Body of pancreas (tissue), 4 donors: ENCODE measurements around the gene DYTN.

Experiments
- CTCF ChIP-seq, 7 experiments: fragments of 450-650 bp in 4 of 7; fragments of 200-600 bp in 3 of 7; sonication (generic) in 3 of 7; IDR thresholded peaks; one replicate each; pipeline ENCODE4 v1.5.1; 2016 to 2019; ENCODE audit warnings: antibody characterized with exemption in 7 of 7
- POLR2A ChIP-seq, 3 donors: fragments of 450-650 bp; IDR thresholded peaks; one replicate each; pipeline ENCODE4 v1.6.1; 2016; ENCODE audit warnings: antibody characterized with exemption in 3 of 3, mild to moderate bottlenecking in 2 of 3

DNA sequence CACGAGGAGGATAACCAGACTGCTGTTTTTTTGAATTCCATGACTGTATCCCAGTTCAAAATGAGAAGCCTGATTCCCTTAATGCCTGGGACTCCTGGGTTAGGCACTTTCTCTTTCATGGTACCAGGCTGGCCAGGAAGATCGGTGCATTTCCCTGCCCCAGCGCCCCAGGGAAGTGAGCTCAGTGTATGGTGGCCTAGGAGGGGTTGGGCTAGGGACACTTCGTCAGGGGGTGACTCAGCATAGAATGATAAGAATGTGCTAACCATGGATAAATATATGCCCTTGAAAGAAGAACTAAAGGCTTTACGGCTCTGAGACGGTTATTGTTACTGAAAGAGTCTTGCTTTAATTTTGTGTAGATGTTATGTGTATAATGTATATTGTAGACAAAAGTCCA is 103.4 kb downstream of the DYTN start:
- TF ChIP-seq CTCF (IDR thresholded peaks at IDR 0.05) (no peak), POLR2A (IDR thresholded peaks at IDR 0.05) (no peak)
